Ureter (tissue), 1 donor: ENCODE data around the gene KLC1. TPM values are rescaled to one million over a fixed set of nuclear protein-coding genes. Genes with fewer than 3 reads are reported as not detected.
"Not testable (repeated sequence)": the region's sequence is repeated elsewhere in the genome, so short reads cannot be mapped to it uniquely, and the experiment has no call there.

ENCODE experiments used
- DNase-seq: peaks from one replicate; pipeline ENCODE4 v3.0.0-alpha.2; 2020; ENCODE audit warnings: low spot score
- total RNA-seq: library from RNA; stranded (reverse); gene quantifications from one replicate; pipeline ENCODE4 v1.2.4, GENCODE V29; 2023
- donor health status: DM: yes; HTN: yes; CAD: no.

The KLC1 gene
- total RNA-seq: 179 TPM

DNA sequence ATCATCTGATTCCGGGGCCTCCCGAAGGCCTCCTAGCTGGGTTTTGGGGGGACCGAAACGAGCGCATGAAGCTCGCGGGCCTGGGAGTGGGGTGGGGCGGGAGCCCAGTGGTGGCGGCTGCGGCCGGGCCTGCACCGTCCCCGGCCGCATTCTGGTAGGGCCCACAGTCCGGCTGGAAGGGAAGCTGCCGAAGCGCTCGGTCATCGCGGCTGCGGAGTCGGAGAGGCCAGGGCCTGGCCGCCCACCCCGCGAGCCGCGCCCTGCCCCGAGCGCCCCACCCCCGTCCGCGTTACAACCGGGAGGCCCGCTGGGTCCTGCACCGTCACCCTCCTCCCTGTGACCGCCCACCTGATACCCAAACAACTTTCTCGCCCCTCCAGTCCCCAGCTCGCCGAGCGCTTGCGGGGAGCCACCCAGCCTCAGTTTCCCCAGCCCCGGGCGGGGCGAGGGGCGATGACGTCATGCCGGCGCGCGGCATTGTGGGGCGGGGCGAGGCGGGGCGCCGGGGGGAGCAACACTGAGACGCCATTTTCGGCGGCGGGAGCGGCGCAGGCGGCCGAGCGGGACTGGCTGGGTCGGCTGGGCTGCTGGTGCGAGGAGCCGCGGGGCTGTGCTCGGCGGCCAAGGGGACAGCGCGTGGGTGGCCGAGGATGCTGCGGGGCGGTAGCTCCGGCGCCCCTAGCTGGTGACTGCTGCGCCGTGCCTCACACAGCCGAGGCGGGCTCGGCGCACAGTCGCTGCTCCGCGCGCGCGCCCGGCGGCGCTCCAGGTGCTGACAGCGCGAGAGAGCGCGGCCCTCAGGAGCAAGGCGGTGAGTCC is at the start of gene KLC1:
KLC1 (plus strand) TSS at position 528 of the 819 bp plus-strand sequence. CDS start 25,354 bp downstream, outside the sequence.
- peak; percentile 90 for DNase-seq

- DNase-seq: no peak
Measured at GRCh38 chr14:103581206-103581605, 47.8 kb upstream of the KLC1 start.

DNA sequence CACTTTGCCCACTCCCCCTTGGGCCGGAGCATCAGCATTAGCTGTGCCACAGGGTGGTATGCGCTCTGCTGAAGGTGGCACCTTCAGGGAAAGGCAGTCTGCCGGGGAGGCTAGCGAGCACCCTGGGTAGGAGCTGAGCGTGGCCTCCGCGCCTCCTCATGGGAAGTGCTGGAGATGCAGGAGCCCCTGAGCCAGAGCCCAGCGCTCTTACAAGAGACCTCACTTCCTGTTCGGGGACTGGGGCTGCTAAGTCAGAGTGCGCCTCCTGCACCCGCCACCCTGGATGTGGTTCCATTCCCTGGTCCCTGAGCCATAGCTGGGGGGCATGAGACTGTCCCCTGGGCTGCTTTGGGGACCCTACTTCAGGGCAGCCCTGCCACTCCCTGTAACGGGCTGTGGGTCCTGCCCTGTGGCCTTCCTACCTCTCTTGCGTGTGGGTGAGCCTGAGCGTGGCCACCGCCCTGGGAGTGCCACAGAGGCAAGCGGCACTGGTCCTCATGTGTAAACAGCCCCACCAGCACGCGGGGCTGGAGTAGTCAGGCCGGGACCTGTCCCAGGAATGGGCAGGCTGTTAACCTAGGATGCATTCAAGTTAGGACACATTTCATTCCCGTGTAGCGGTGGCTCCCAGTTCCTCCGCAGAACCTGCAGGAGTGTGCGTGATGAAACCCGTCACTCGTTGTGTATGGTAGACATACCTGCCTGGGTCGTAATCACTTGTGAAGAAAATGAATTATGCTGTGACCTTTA is 46.9 kb upstream of the KLC1 start:
- DNase-seq: peak; percentile 72

DNA sequence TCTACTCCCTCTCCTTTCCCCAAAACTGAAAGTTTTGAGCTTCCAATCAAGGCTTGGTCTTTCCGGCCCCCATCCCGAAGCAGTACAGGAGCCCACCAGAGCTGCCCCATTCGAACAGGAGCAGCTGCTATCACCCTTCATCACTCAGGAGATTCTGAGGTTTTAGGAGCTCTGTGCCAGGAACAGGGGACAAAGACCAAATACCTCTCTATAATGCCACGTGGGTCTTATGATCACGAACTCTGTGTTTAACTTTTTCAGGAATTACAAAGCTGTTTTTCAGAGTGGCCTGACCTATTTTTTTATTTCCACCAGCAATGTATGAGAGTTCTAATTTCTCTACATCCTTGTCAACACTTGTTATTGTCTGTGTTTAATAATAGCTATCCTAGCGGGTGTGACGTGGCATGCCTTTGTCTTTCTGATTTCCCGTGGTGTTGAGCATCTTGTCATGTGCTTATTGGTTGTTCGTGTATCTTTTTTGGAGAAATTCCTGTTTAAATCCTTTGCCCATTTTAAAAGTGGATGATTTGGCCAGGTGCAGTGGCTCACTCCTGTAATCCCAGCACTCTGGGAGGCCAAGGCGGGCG is 44.6 kb upstream of the KLC1 start:
- no peak for DNase-seq

DNA sequence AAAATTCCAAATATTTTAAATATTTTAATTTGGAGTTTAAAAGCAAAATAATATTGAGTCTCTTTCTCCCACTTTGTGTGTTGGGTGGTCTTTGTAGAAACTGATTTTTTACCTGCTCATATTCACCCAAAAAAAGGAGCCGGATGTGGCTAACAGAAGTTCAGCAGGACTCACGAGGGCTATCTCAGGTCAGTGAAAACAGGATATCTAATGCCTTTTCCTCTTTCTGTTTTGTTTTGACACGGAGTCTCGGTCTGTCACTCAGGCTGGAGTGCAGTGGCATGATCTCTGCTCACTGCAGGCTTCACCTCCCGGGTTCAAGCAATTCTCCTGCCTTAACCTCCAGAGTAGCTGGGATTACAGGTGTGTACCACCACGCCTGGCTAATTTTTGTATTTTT is 35.4 kb upstream of the KLC1 start:
- no peak for DNase-seq

DNA sequence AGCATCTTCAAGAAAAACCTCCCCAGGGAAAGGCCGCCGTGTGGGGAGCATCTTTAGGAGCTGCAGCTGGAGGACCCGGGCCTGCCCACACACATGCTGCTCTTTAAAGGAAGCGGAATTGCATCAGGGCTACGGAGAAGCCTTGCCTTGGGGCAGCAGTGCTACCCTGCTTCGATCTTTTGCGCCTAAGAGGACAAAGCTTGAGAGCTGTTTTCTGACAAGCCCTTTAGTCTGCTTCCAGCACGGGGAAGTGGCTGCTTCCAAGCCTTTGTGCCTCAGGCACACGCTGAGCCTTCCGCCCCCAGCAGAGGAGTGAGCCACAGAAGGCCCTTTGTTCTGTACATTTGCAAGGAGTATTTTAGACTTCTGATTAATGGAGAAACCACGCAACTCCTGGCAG is 34.7 kb upstream of the KLC1 start:
- DNase-seq: no peak

- no peak for DNase-seq
Measured at GRCh38 chr14:103597623-103598377, 31.2 kb upstream of the KLC1 start.

DNA sequence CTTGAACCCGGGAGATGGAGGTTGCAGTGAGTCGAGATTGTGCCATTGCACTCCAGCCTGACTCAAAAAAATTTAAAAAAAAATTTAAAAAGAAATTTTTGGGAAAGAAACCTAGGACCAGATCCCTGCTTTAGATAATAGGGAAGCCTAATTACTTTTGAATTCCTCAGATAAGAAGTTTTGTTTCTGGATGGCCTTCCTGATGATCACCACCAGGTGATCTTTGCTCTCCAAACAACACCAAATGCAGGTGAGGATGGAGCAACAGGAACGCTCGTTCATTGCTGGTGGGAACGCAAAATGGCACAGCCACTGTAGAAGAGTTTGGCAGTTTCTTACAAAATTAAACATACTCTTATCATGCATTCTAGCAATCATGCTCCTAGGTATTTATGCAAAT is 28.5 kb upstream of the KLC1 start:
- DNase-seq: no peak

GRCh38 chr14:103604620-103605019 is 24.4 kb upstream of the KLC1 start:
- DNase-seq: no peak

DNA sequence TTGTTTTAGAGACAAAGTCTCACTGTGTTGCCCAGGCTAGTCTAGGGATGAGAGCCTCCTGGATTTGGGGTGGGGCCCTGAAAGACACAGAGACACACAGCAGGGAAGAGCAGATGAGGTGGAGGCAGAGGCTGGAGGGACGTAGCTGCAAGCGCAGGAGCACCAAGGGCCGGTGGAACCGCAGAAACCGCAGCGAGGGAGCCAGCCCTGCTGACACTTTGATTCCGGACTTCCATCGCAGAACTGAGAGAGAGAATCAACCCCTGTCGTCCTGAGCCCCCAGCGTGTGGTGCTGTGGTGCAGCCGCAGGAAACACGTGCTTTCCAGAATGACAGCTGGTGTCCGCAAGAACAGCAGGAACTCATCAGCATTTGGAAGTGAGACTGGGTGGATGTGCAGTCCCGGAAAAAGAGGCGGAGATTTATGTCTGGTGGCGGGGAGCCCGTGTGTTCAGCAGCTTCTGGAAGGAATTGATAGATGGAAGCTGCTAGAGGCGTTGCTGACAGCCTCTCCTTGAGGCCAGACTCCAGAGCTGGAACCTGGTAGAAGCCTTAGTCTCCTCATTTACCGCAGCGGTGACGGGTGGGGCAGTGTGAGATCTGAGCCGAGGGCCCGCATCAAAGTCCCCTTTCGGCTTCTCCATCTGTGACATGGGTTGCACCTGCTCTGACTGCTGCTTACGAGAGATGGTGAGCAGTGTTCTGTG is 21.9 kb upstream of the KLC1 start:
- peak; percentile 75 for DNase-seq

DNA sequence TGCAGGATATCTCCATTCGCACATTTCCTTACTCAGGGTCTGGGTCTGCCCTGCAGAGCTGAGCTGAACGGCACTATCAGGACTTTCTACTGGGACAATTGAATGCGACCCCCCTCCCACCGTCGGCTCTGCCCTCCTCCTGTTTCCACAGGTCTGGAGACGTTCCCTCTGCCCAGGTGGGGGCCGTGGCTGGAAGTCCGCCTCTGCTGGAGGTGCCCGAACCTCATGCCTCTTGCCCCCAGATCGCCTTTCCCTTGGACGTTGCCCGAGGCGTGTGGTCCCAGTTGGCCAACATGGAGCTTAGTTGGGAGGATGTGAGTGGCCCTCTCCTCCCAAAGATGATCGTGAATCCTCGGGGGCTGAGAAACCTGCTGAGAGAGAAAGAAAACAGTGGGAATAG is 21.2 kb upstream of the KLC1 start:
- DNase-seq: no peak

DNA sequence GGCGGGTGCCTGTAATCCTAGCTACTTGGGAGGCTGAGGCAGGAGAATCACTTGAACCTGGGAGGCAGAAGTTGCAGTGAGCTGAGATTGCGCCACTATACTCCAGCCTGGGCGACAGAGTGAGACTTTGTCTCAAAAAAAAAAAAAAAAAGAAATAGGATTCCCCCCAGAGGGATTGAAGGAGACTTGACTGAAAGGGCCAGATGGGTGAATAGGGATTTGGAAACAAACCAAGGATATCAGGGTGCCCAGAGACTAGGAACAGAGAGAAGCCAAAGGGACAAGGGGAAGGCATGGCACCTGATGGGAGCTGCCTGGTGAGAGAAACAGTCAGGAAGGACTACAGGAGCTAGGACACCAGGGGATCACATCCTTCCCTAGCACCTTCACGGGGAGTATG is 19.9 kb upstream of the KLC1 start:
- not testable (repeated sequence) for DNase-seq

- no peak for DNase-seq
Measured at GRCh38 chr14:103611215-103611614, 17.8 kb upstream of the KLC1 start.

- no peak for DNase-seq
Measured at GRCh38 chr14:103613517-103613916, 15.5 kb upstream of the KLC1 start.

DNA sequence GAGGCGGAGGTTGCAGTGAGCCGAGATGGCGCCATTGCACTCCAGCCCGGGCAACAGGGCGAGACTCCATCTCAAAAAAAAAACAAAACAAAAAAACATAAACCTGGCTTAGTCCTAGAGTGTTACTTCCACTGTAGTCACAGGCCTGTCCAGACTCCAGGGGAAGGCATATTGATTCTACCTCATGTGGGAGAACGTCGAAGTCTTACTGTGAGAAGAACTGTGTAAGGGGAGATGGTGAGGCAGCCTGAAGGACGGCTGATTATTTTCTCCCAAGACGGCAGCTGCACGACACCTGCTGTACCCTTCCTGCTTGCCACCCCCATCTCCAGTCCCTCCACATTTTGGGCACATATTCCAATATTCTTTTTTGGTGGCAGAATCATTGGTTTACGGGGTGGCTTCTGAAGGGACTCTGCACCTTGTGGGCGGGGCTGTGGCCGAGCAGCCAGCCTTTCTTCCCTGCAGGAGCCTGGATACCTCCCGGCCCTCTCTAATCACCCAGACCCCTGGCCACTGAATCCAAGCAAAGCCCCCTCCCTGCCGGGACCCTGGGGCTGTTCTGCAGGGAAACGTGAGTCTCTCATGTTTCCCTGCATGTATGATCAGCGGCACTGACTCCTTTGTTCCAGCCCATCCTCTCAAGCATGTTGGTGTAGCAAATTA is 12.2 kb upstream of the KLC1 start:
- no peak for DNase-seq

- no peak for DNase-seq
Measured at GRCh38 chr14:103619057-103619456, 10.0 kb upstream of the KLC1 start.

GRCh38 chr14:103621860-103622259 is 7.2 kb upstream of the KLC1 start:
- no peak for DNase-seq

- no peak for DNase-seq
Measured at GRCh38 chr14:103623308-103623707, 5.7 kb upstream of the KLC1 start.

GRCh38 chr14:103623883-103624482 is 5.0 kb upstream of the KLC1 start:
- no peak for DNase-seq

- peak; percentile 73 for DNase-seq
Measured at GRCh38 chr14:103624860-103625259, 4.2 kb upstream of the KLC1 start.
